HCT116 (cell line): ENCODE results near the gene MGST2.

Experiments
- EZH2phosphoT487 ChIP-seq: fragments of 200-600 bp; IDR thresholded peaks from 2 replicates; pipeline ENCODE4 v1.6.1; 2018; ENCODE audit warnings: antibody characterized with exemption, borderline replicate concordance
- POLR2AphosphoS5 ChIP-seq: IDR thresholded peaks from 2 replicates; pipeline ENCODE4 v1.6.1; 2011; ENCODE audit warnings: mild to moderate bottlenecking, low read depth, low read length, moderate library complexity
- TF ChIP-seq, protein P1 (sequence below), 3 experiments: fragments of 200-600 bp in 1 of 3; sonication (generic) in 1 of 3; IDR thresholded peaks in 2 of 3; conservative IDR thresholded peaks in 1 of 3; 2 replicates each; pipeline ENCODE4 v1.5.1; 2012 to 2017; ENCODE audit warnings: low read depth in 2 of 3, low read length in 2 of 3, antibody characterized with exemption in 1 of 3, borderline replicate concordance in 1 of 3, control low read depth in 1 of 3, mild to moderate bottlenecking in 1 of 3, mixed read lengths in 1 of 3, mixed run types in 1 of 3, moderate library complexity in 1 of 3; ENCODE audit not compliant: insufficient read depth in 1 of 3

DNA sequence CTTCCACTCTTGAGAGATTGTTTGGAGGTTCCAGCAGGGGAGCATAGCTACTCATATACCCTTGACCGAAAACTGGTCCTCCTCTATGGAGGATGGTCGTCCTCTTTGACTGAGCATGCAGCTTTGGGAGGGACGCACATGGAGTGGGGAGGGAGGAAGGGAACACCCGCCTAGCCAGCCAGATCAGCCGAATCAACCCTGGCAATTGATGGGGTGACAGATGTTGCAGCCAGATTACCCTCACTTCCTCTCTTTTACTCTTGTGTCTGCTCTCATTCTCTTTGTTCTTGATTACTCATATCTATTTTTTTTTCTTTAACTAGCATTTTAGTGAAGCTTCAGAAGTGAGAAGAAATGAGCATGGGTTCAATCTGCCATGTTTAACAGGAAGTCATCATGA is 19.6 kb downstream of the MGST2 start:
- TF ChIP-seq POLR2AphosphoS5 (no peak), EZH2phosphoT487 (no peak)
- TF ChIP-seq, protein P1, sequence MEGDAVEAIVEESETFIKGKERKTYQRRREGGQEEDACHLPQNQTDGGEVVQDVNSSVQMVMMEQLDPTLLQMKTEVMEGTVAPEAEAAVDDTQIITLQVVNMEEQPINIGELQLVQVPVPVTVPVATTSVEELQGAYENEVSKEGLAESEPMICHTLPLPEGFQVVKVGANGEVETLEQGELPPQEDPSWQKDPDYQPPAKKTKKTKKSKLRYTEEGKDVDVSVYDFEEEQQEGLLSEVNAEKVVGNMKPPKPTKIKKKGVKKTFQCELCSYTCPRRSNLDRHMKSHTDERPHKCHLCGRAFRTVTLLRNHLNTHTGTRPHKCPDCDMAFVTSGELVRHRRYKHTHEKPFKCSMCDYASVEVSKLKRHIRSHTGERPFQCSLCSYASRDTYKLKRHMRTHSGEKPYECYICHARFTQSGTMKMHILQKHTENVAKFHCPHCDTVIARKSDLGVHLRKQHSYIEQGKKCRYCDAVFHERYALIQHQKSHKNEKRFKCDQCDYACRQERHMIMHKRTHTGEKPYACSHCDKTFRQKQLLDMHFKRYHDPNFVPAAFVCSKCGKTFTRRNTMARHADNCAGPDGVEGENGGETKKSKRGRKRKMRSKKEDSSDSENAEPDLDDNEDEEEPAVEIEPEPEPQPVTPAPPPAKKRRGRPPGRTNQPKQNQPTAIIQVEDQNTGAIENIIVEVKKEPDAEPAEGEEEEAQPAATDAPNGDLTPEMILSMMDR (IDR thresholded peaks at IDR 0.05 in 2 of 3, conservative IDR thresholded peaks at IDR 0.05 in 1 of 3; ENCODE audit: borderline replicate concordance in 1 of 3, insufficient read depth in 1 of 3, low read depth in 2 of 3, low read length in 2 of 3) = no peak
